ENCODE data around the gene YY1.

GRCh38 chr14:100215330-100215885 is 23.5 kb upstream of the YY1 start:
- TF ChIP-seq CTCF (conservative IDR thresholded peaks at IDR 0.05 in 1 of 2, IDR thresholded peaks at IDR 0.05 in 1 of 2; ENCODE audit: extremely low read depth in 1 of 2, insufficient read depth in 1 of 2, low read depth in 1 of 2, low read length in 2 of 2) (no peak), EZH2 (IDR thresholded peaks at IDR 0.05; ENCODE audit: borderline replicate concordance, low read length) (no peak)

Measured in mammary epithelial cell (primary cell).